Stimulated activated CD8-positive, alpha-beta memory T cell treated with anti-CD3 and anti-CD28 coated beads, Interleukin-15, amount 100 ng/mL, for 48 hours (primary cell): ENCODE results near the gene FLRT1.
"Not testable (repeated sequence)": the region's sequence is repeated elsewhere in the genome, so short reads cannot be mapped to it uniquely, and the experiment has no call there.

ENCODE experiments used
- DNase-seq, 2 donors: peaks; one replicate each; pipeline ENCODE4 v3.0.0-alpha.2; 2020; ENCODE audit warnings: low read depth in 2 of 2

Gene FLRT1

DNA sequence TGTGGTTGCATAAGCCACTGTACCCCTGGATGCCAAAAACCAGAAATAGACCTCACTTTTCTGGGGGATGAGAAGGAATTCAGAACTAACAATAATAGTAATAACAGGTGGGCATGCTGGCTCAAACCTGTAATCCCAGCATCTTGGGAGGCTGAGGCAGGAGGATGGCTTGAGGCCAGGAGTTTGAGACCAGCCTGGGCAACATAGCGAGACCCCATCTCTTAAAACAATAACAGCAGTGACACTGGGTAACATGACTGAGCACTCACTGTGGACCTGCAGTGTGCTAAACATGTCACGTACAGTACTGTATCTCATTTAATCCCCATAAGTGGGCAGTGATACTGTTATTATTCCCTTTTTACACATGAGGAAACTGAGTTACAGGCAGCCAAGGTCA, 10.0 kb downstream of the FLRT1 start:
- DNase-seq: no peak

DNA sequence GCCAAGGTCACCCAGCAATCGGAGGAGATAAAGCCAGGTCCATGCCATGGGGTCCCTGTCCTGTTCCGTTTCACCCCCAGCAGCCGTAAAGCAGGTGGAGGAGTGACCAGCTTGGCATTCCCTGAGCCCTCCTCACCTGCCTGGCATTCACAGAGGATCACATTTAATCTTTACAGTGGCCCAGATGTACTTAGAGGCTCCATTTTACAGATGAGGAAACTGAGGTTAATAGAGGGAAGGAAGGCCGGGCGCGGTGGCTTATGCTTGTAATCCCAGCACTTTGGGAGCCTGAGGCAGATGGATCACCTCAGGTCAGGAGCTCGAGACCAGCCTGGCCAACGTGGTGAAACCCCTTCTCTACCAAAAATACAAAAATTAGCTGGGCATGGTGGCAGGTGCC, 11.6 kb downstream of the FLRT1 start:
- not testable (repeated sequence) for DNase-seq

DNA sequence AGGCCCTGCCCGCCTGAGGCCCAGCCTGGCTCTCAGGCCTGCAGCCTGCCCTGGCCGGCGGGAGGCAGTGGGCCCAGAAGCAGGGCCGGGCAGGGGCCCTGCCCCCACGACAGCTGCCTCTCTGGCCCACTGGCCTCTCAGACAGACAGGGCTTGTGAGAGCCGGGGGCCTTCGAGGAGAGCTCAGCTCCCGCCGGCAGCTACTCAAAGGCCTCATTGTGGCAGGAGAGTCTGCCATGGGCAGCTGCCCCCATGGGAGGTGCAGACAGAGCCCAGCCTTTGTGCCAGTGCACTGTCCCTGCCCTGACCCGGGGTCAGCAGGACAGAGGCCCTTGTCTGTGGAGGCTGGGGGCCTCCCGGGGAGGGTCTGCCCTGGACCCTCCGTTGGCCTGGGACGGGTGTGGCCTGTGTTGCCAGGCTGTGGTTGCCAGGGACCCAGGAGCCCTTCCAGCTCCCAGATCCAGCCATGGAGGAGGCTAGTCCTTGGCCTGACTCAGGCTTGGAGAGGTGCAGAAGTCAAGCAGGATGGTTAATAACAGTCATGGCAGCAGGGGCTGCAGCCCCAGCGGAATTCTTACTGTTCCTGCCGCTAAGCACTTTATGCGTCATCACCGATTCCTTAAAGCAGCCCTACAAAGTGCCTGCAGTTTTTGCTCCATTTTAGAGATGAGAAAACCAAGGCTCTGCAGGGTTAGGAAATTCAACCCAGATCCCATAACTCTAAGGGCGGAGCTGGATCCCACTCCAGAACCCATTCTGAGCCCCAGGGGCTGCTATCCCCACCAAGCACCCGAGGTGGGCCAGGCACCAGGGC, 12.5 kb downstream of the FLRT1 start:
- DNase-seq: no peak

DNA sequence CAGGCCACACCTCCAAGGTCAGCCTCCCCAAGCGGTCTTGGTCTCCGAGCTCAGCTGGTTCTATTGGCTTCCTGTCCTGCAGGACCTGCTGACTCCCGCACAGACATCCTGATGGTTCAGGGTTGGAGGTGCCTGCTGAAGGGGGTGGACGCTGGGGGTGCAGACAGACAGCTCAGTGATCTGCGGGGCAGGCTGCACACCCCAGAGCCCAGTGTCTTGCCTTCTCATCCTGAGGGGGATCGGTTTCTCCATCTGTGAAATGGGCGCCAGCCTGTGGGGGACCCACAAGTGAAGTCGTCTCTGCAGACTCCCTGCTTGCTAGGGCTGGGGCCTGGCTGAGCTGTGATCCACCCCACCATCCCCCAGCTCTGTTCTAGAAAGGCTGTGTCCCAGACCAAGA, 13.8 kb downstream of the FLRT1 start:
- no peak for DNase-seq

DNA sequence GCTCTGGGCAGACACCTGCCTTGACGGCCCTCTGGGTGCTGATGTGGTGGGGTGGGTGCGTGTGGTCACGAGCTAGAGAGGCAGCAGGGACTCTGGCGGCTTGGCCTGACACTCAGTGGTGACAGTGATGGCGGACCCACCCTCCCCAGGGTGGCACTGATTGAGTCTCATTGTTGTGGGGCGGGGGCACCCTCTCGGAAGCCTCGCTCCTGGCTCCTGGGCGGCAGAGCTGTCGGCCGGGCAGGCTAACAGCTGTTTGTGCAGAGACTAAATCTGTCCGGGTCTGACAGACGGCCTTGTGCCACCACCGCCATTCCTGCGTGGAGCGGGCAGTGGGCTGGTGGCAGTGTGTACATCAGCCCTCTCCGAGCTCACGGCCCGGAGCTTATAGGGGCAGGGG, 15.6 kb downstream of the FLRT1 start:
- no peak for DNase-seq

DNA sequence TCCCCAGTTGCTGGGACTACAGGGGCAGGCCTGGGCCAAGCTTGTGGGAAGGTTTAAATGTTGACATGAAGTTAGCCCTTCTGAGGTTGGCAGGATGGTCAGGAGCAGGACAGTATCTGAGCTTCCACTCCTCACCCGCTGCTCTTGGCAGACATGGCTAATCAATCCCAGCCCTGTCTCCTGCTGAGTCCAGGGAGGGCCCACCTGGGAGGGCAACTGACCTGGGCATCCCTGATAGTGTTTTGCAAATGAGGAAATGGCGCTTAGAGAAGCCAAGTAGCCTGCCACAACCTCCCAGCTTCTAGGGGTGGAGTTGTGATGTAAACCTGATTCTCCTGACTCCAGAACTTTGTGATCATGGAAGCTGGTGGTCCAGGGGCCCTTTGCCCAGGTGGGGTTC, 16.7 kb downstream of the FLRT1 start:
- DNase-seq: no peak

DNA sequence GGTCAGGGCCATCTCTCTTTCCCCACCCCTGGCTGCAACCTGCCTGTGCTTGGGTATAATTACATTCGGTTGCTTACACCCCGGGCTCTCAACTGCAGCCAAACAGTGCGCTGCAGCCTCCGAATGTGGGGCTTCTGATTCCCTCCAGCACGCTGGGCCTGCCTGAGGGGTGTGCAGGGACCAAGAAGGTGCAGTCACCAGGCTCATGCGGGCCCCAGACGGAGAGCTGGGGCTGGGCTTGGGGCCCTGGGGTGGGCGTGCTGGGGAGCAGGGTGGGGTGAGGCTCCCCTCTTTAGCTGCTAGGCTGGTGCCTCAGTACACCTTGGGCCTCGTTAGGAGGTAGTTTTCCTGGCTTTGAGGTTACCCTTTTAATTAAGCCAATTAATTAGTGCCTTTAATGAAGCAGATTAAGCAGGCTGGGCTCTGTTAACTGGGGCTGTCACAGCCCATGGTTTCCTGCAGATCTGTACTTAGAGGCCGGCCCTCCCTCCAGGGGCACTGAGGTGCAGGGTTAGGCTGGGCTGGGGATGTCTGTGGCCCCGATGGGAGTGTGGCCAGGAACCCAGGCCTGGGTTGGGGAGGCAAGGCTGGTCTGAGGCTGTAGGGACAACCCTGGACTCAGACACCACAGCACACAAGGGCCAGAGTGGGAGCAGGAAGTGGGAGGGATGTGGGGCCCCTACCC, 17.3 kb downstream of the FLRT1 start:
- no peak for DNase-seq

- DNase-seq: no peak
Observed at GRCh38 chr11:64053699-64054098, 18.0 kb downstream of the FLRT1 start.

DNA sequence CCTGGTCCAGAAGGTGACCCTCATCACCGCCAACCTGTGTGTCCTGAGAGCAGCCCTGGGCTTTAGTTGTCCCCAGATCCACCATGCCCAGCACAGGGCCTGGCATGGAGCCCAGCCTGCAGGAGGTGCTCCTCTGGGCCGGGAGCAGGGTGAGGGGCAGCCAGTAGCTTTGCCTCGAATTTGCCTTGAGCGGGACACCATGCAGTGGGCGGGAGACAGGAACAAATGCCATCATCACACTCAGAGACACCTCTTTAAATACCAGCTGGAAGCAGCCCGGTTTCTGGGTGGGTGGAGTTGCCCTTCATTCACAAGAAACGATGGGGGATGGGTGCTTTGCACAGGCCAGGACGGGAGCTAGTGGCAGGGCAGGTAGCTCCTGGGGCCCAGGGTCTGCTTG, 19.3 kb downstream of the FLRT1 start:
- no peak for DNase-seq

- no peak for DNase-seq
Observed at GRCh38 chr11:64056213-64056785, 20.6 kb downstream of the FLRT1 start.

DNA sequence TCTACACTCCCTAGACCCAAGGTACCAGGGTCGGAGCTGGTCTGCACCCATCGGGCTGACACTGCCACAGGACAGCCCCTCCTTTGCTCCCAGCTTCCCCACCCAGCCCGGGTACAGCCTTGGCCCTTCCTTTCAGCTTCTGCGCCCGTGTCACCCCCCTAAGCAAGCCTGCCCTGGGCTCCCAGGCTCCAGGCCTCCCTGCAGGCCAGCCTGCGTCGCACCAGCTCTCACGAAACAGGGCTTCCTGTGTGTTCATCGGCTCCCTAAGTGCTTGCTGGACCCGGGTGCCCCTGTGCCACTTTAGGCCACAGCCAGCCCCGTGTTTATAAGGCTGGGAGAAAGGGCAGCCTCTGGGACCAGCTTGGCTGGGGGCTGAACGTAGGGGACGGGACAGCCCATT, 21.1 kb downstream of the FLRT1 start:
- no peak for DNase-seq

DNA sequence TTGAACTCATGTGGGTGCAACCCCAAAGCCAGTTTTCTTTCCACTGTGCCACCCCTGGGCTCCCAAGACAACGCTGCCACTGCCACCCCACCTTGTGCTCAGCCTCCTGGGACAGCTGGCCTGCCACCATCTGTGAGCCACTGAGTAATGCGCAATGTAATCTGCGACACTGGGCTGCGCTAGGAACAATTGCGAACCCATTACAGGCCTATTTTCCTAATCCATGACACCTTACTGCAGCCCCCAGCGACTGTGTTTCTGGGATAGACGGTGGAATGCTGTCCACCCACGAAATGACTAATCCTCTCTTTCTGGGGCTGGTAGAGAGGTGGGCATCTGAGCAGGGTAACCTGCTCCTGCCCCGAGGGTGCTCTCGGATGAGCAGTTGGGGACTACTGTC, 22.2 kb downstream of the FLRT1 start:
- DNase-seq: no peak

GRCh38 chr11:64058494-64058893, 22.8 kb downstream of the FLRT1 start:
- DNase-seq: no peak

GRCh38 chr11:64059339-64060140, 23.8 kb downstream of the FLRT1 start:
- no peak for DNase-seq

- no peak for DNase-seq
Observed at GRCh38 chr11:64060263-64060860, 24.6 kb downstream of the FLRT1 start.

DNA sequence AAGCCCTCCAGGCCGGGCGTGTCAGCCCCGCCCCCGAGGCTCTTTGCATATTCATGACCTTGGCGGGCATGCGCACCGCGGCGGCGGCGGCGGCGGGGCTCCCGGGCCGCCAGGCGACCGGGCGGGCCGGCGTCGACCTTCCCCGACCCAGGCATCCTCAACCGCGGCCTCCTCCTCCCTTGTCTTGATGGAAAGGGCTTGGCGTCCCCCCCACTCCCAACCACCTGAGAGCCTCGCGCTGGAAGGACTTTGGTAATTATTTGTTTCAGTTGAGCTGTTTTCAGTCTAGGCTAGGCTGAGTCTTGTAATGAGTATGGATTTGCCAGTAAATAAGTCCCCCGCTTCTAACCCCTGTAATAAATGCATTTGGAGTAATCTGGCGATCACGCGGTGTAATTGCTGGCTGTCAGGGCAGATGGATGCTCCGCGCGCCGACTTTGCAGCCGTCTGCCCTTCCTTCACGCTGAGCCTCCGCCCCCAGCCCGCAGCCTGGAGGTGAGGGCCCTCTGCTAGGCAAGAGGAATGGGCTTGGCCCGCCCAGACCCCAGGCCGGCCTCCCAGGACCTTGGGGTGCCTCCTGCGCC, 25.2 kb downstream of the FLRT1 start:
- DNase-seq: peak; percentile 42 to 44

GRCh38 chr11:64062185-64063039, 26.7 kb downstream of the FLRT1 start:
- DNase-seq: no peak

DNA sequence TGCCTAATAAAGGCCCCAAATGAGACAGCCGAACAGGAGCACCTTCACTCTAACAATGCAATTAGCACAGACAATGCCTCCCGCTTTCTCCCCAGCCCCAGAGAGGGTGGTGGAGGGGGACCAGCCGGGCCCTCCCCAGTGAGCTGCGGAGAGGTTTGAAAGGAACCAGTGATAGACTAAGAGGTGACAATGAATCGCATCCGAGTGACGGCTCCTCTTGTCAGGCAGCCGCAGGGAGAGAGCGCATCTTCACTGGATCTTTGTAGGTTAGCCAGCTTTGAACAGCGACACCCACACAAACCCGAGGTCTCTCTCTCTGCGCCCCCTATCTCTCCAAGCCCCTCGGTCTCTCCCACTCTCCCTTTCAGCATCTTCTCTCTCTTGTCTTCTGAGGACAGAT, 28.0 kb downstream of the FLRT1 start:
- no peak for DNase-seq

DNA sequence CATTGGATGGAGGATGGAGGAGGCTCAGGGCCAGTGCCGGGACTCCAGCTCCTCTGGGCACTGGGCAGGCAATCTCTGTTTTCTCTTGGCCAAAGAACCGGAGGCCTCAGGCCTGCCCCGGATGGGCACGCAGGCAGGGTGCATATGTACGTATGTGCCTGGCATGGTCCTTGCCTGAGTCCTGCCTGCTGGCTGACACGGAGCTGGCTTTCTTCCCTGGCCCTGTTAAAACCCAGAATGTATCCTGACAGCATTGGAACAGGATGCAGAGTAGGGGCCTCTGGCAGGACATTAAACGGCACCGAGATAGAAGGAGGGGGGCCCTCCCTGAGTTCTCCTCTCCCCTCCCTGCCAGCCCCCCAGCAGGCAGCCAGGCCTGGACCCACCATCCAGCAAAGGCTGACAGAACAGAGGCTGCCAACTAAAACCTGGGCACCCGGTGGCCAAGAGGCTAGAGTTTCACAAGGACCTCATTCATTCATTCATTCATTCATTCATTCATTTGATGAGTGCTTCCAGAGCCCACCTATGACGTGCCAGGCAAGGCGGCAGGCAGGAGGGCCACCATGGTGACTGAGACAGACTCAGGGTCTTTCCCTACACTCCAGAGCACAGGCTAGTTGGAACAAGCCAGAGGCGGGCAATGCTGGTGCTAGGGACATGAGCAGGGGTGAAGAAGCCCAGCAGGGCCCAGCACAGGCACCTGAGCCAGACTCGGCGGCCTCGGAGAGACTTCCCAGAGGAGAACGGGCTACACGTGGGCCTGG, 28.8 kb downstream of the FLRT1 start:
- DNase-seq: no peak

DNA sequence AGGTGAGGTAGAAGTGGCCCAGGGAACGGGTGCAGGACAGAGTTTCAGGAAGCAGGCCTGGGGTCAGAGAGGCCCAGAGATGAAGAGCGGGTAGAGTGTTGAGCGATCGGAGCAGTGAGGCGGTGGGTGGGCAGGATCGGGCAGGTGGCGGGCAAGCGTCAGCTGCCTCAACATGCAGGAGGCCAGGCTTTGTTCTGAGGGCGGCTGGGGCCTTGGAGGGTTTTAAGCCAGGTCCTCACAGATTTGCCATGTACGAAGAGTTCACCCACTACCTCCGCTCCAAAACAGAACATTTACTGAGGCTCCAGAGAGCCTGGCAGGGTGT, 29.4 kb downstream of the FLRT1 start:
- no peak for DNase-seq
